PFSK-1 (cell line): ENCODE results near the gene KLHL1.

Experiments
- POLR2AphosphoS5 ChIP-seq: IDR thresholded peaks from 2 replicates; pipeline ENCODE4 v1.6.1; 2012; ENCODE audit warnings: low read depth, mild to moderate bottlenecking, control low read depth, low read length, moderate library complexity
- REST ChIP-seq, 2 experiments: IDR thresholded peaks; 2 replicates each; pipeline versions ENCODE4 v1.6.1 to v1.8.0; 2011 to 2012; ENCODE audit warnings: low read depth in 2 of 2, low read length in 2 of 2, control low read depth in 1 of 2, inconsistent platforms in 1 of 2, mild to moderate bottlenecking in 1 of 2, moderate library complexity in 1 of 2; ENCODE audit not compliant: insufficient read depth in 1 of 2

GRCh38 chr13:69935043-69935442 is 173.2 kb downstream of the KLHL1 start:
- TF ChIP-seq POLR2AphosphoS5 (no peak), REST (IDR thresholded peaks at IDR 0.05; ENCODE audit: insufficient read depth in 1 of 2, low read depth in 2 of 2, low read length in 2 of 2) (no peak)
